HepG2 (cell line): Measurements from ENCODE around the gene JAG1. TPM values are rescaled to one million over a fixed set of nuclear protein-coding genes. Genes with fewer than 3 reads are reported as not detected.
A peak's percentile ranks its signal among the peaks of the same experiment; 100 is the strongest.

Experiments used
- BRF2 ChIP-seq: sonication (generic); formaldehyde crosslinking; IDR thresholded peaks from 2 replicates; pipeline ENCODE4 v1.8.1; 2022; ENCODE audit warnings: mild to moderate bottlenecking, missing genetic modification reagents
- DPF2 ChIP-seq: sonication (generic); formaldehyde crosslinking; IDR thresholded peaks from 2 replicates; pipeline ENCODE4 v1.4.0; 2020; ENCODE audit warnings: mild to moderate bottlenecking, low read depth, missing genetic modification reagents, borderline replicate concordance
- EHMT2 ChIP-seq: fragments of 200-600 bp; sonication (generic); IDR thresholded peaks from 2 replicates; pipeline ENCODE4 v1.7.0; 2017; ENCODE audit warnings: antibody characterized with exemption, low read depth, low read length, borderline replicate concordance
- ERF ChIP-seq: IDR thresholded peaks from 2 replicates; pipeline ENCODE4 v1.6.1; 2018; ENCODE audit warnings: missing biosample characterization, missing genetic modification reagents
- FOXK2 ChIP-seq: fragments of 450-650 bp; IDR thresholded peaks from 2 replicates; pipeline ENCODE4 v1.6.1; 2016
- GATAD2A ChIP-seq: IDR thresholded peaks from 2 replicates; pipeline ENCODE4 v1.6.1; 2016
- HMGXB4 ChIP-seq, 2 experiments: sonication (generic) in 1 of 2; formaldehyde crosslinking in 1 of 2; IDR thresholded peaks; 2 replicates each; pipeline versions ENCODE4 v1.4.0 to v1.6.1; 2018 to 2020; ENCODE audit warnings: missing genetic modification reagents in 2 of 2, borderline replicate concordance in 1 of 2, low read depth in 1 of 2, mild to moderate bottlenecking in 1 of 2, missing biosample characterization in 1 of 2
- KLF12 ChIP-seq: sonication (generic); formaldehyde crosslinking; IDR thresholded peaks from 2 replicates; pipeline ENCODE4 v1.4.0; 2020; ENCODE audit warnings: missing genetic modification reagents, borderline replicate concordance
- MAX ChIP-seq: IDR thresholded peaks from 2 replicates; pipeline ENCODE4 v1.6.1; 2012; ENCODE audit warnings: inconsistent platforms
- MEIS2 ChIP-seq: sonication (generic); formaldehyde crosslinking; IDR thresholded peaks from 2 replicates; pipeline ENCODE4 v1.9.0; 2021; ENCODE audit warnings: mild to moderate bottlenecking, missing genetic modification reagents
- PATZ1 ChIP-seq: sonication (generic); formaldehyde crosslinking; IDR thresholded peaks from 2 replicates; pipeline ENCODE4 v1.4.0; 2020; ENCODE audit warnings: missing genetic modification reagents
- SOX13 ChIP-seq, 3 experiments: fragments of 450-650 bp in 1 of 3; sonication (generic) in 1 of 3; formaldehyde crosslinking in 1 of 3; IDR thresholded peaks in 2 of 3; conservative IDR thresholded peaks in 1 of 3; 2 replicates each; pipeline versions ENCODE4 v1.5.0 to v1.6.1; 2016 to 2020; ENCODE audit warnings: antibody characterized with exemption in 1 of 3, mild to moderate bottlenecking in 1 of 3, missing compliant biosample characterization in 1 of 3, missing genetic modification reagents in 1 of 3, moderate library complexity in 1 of 3
- TBX3 ChIP-seq: fragments of 450-650 bp; IDR thresholded peaks from 2 replicates; pipeline ENCODE4 v1.6.1; 2017; ENCODE audit warnings: antibody characterized with exemption, mild to moderate bottlenecking, inconsistent platforms, borderline replicate concordance
- TFDP2 ChIP-seq: sonication (generic); formaldehyde crosslinking; IDR thresholded peaks from 2 replicates; pipeline ENCODE4 v1.4.0; 2020; ENCODE audit warnings: missing genetic modification reagents
- ZBTB20 ChIP-seq: sonication (generic); formaldehyde crosslinking; IDR thresholded peaks from 2 replicates; pipeline ENCODE4 v1.8.1; 2023; ENCODE audit warnings: missing genetic modification reagents, low read depth, mild to moderate bottlenecking, borderline replicate concordance
- ZBTB7A ChIP-seq: sonication (generic); formaldehyde crosslinking; IDR thresholded peaks from 2 replicates; pipeline ENCODE4 v1.8.0; 2022; ENCODE audit warnings: mild to moderate bottlenecking, missing genetic modification reagents
- ZMYM3 ChIP-seq: sonication (generic); formaldehyde crosslinking; IDR thresholded peaks from 2 replicates; pipeline ENCODE4 v1.5.1; 2020; ENCODE audit warnings: mild to moderate bottlenecking, missing genetic modification reagents
- ZNF121 ChIP-seq: sonication (generic); formaldehyde crosslinking; IDR thresholded peaks from 2 replicates; pipeline ENCODE4 v1.5.0; 2020; ENCODE audit warnings: mild to moderate bottlenecking, missing genetic modification reagents
- ZNF331 ChIP-seq: sonication (generic); formaldehyde crosslinking; IDR thresholded peaks from 2 replicates; pipeline ENCODE4 v1.4.0; 2020; ENCODE audit warnings: missing genetic modification reagents
- ZNF33B ChIP-seq: sonication (generic); formaldehyde crosslinking; IDR thresholded peaks from 2 replicates; pipeline ENCODE4 v1.5.1; 2020; ENCODE audit warnings: mild to moderate bottlenecking, missing genetic modification reagents
- ZNF543 ChIP-seq: sonication (generic); formaldehyde crosslinking; IDR thresholded peaks from 2 replicates; pipeline ENCODE4 v1.4.0; 2020; ENCODE audit warnings: mild to moderate bottlenecking, missing genetic modification reagents
- ZNF660 ChIP-seq: sonication (generic); formaldehyde crosslinking; IDR thresholded peaks from 2 replicates; pipeline ENCODE4 v1.5.1; 2020; ENCODE audit warnings: mild to moderate bottlenecking, low read depth, missing genetic modification reagents, borderline replicate concordance
- ZNF674 ChIP-seq: sonication (generic); formaldehyde crosslinking; IDR thresholded peaks from 2 replicates; pipeline ENCODE4 v1.5.0; 2020; ENCODE audit warnings: low read depth, mild to moderate bottlenecking, missing genetic modification reagents
- polyA plus RNA-seq, 8 experiments: library from polyadenylated mRNA; depleted of rRNA in 3 of 8; stranded (reverse) in 7 of 8; unstranded in 1 of 8; fragments of >200 nt; fragmentation: Illumina TruSeq in 4 of 8; extraction: Trizol in 4 of 8; gene quantifications; 2 replicates each; pipeline versions ENCODE4 v1.2.1 to v1.2.3, GENCODE V29; 2011 to 2016; ENCODE audit warnings: low read depth in 4 of 8, missing spikeins in 1 of 8, mixed read lengths in 1 of 8; ENCODE audit not compliant: insufficient read depth in 1 of 8
- total RNA-seq, 5 experiments: library from RNA; depleted of rRNA; stranded (reverse); fragments of >200 nt; fragmentation: Illumina TruSeq; extraction: Trizol; gene quantifications; 2 replicates each; pipeline ENCODE4 v1.2.3, GENCODE V29; 2016; ENCODE audit warnings: low read depth in 1 of 5

Gene JAG1
- total and polyA plus RNA-seq, 2 of the 13 experiments (the other 11 are each of a cell fraction or from before 2014, with no cell fraction given), result 47.1 to 56.3 TPM

GRCh38 chr20:10705801-10706459 lies 32.1 kb upstream of the JAG1 start (continued):
- TF ChIP-seq DPF2 (CRISPR knock-in tag), result 0 out of 2 replicates have a peak, but pooled peaks have one; percentile 29
- peak; percentile 84; the same call in 1 of the 2 replicates for TF ChIP-seq TBX3
- TF ChIP-seq ZNF543, result 0 out of 2 replicates have a peak, but pooled peaks have one; percentile 36
- TF ChIP-seq HMGXB4 (CRISPR knock-in tag; IDR thresholded peaks at IDR 0.05; ENCODE audit: borderline replicate concordance in 1 of 2, low read depth in 1 of 2), result peak; percentile 32 to 53; a peak in 1 of 4 replicates
- TF ChIP-seq ZBTB20 (CRISPR knock-in tag), result no peak
- TF ChIP-seq BRF2 (CRISPR knock-in tag), result no peak
- peak; percentile 88 for TF ChIP-seq GATAD2A (CRISPR knock-in tag)
- peak; percentile 21; the same call in 1 of the 2 replicates for TF ChIP-seq ZMYM3 (CRISPR knock-in tag)
- no peak for TF ChIP-seq ZNF660 (CRISPR knock-in tag)
- TF ChIP-seq MAX, result peak; percentile 48
- peak; percentile 11; the same call in 1 of the 2 replicates for TF ChIP-seq PATZ1 (CRISPR knock-in tag)
- peak; percentile 17; the same call in 1 of the 2 replicates for TF ChIP-seq MEIS2 (CRISPR knock-in tag)
- no peak for TF ChIP-seq TFDP2
- no peak for TF ChIP-seq KLF12 (CRISPR knock-in tag)
- peak; percentile 86 for TF ChIP-seq ERF (CRISPR knock-in tag)
- TF ChIP-seq ZNF674, result no peak
- no peak for TF ChIP-seq ZNF33B (CRISPR knock-in tag)
- peak; percentile 71 for TF ChIP-seq SOX13 (IDR thresholded peaks at IDR 0.05)
- TF ChIP-seq SOX13 (CRISPR knock-in tag; conservative IDR thresholded peaks at IDR 0.05 in 1 of 2, IDR thresholded peaks at IDR 0.05 in 1 of 2), result peak in 1 of 2 experiments; percentile 97; a peak in 2 of 4 replicates
- TF ChIP-seq ZNF121 (CRISPR knock-in tag), result no peak
- no peak for TF ChIP-seq FOXK2
- TF ChIP-seq ZNF331 (CRISPR knock-in tag), result peak; percentile 53; the same call in 1 of the 2 replicates
- no peak for TF ChIP-seq EHMT2
- TF ChIP-seq ZBTB7A, result no peak
